HepG2 (cell line): Measurements from ENCODE around the gene DDIT4. TPM values are rescaled to one million over a fixed set of nuclear protein-coding genes. Genes with fewer than 3 reads are reported as not detected.
A peak's percentile ranks its signal among the peaks of the same experiment; 100 is the strongest.

ENCODE experiments used
- ARHGAP35 ChIP-seq: sonication (generic); formaldehyde crosslinking; IDR thresholded peaks from 2 replicates; pipeline ENCODE4 v1.9.0; 2022; ENCODE audit warnings: mild to moderate bottlenecking, inconsistent platforms, moderate library complexity, missing genetic modification reagents, borderline replicate concordance
- ATF6 ChIP-seq: sonication (generic); formaldehyde crosslinking; conservative IDR thresholded peaks from 2 replicates; pipeline ENCODE4 v1.4.0; 2020; ENCODE audit warnings: missing genetic modification reagents
- CREBL2 ChIP-seq: sonication (generic); formaldehyde crosslinking; IDR thresholded peaks from 2 replicates; pipeline ENCODE4 v1.8.1; 2023; ENCODE audit warnings: missing genetic modification reagents, mild to moderate bottlenecking, borderline replicate concordance
- FOXM1 ChIP-seq: sonication (generic); formaldehyde crosslinking; IDR thresholded peaks from 2 replicates; pipeline ENCODE4 v1.5.0; 2020; ENCODE audit warnings: missing genetic modification reagents
- ISX ChIP-seq: sonication (generic); formaldehyde crosslinking; conservative IDR thresholded peaks from 2 replicates; pipeline ENCODE4 v1.5.0; 2020; ENCODE audit warnings: missing genetic modification reagents
- KDM4B ChIP-seq: sonication (generic); formaldehyde crosslinking; IDR thresholded peaks from 2 replicates; pipeline ENCODE4 v1.4.0; 2020; ENCODE audit warnings: missing genetic modification reagents
- RBM39 ChIP-seq: fragments of 200-400 bp; formaldehyde crosslinking; IDR thresholded peaks from one replicate; pipeline ENCODE4 v1.6.1; 2018; ENCODE audit warnings: antibody characterized with exemption, mild to moderate bottlenecking, low read depth, low read length; ENCODE audit not compliant: poor library complexity, severe bottlenecking
- ZC3H4 ChIP-seq: sonication (generic); formaldehyde crosslinking; IDR thresholded peaks from 2 replicates; pipeline ENCODE4 v1.4.0; 2020; ENCODE audit warnings: missing genetic modification reagents, borderline replicate concordance
- ZNF281 ChIP-seq: sonication (generic); formaldehyde crosslinking; IDR thresholded peaks from 2 replicates; pipeline ENCODE4 v1.4.0; 2020; ENCODE audit warnings: missing genetic modification reagents, borderline replicate concordance
- ZNF317 ChIP-seq: sonication (generic); formaldehyde crosslinking; IDR thresholded peaks from 2 replicates; pipeline ENCODE4 v1.5.0; 2020; ENCODE audit warnings: mild to moderate bottlenecking, missing genetic modification reagents
- ZNF547 ChIP-seq: sonication (generic); formaldehyde crosslinking; IDR thresholded peaks from 2 replicates; pipeline ENCODE4 v1.5.1; 2020; ENCODE audit warnings: mild to moderate bottlenecking, missing genetic modification reagents
- ZNF609 ChIP-seq: sonication (generic); formaldehyde crosslinking; IDR thresholded peaks from 2 replicates; pipeline ENCODE4 v1.4.0; 2020; ENCODE audit warnings: mild to moderate bottlenecking, missing genetic modification reagents, borderline replicate concordance
- ZNF639 ChIP-seq: conservative IDR thresholded peaks from 2 replicates; pipeline ENCODE4 v1.6.1; 2018; ENCODE audit warnings: missing genetic modification reagents
- ZSCAN5A ChIP-seq: sonication (generic); formaldehyde crosslinking; IDR thresholded peaks from 2 replicates; pipeline ENCODE4 v1.8.0; 2022; ENCODE audit warnings: mild to moderate bottlenecking, missing genetic modification reagents, borderline replicate concordance
- polyA plus RNA-seq, 8 experiments: library from polyadenylated mRNA; depleted of rRNA in 3 of 8; stranded (reverse) in 7 of 8; unstranded in 1 of 8; fragments of >200 nt; fragmentation: Illumina TruSeq in 4 of 8; extraction: Trizol in 4 of 8; gene quantifications; 2 replicates each; pipeline versions ENCODE4 v1.2.1 to v1.2.3, GENCODE V29; 2011 to 2016; ENCODE audit warnings: low read depth in 4 of 8, missing spikeins in 1 of 8, mixed read lengths in 1 of 8; ENCODE audit not compliant: insufficient read depth in 1 of 8
- total RNA-seq, 5 experiments: library from RNA; depleted of rRNA; stranded (reverse); fragments of >200 nt; fragmentation: Illumina TruSeq; extraction: Trizol; gene quantifications; 2 replicates each; pipeline ENCODE4 v1.2.3, GENCODE V29; 2016; ENCODE audit warnings: low read depth in 1 of 5

Gene DDIT4
- total and polyA plus RNA-seq, 2 of the 13 experiments (the other 11 are each of a cell fraction or from before 2014, with no cell fraction given) = 35.6 to 40.7 TPM

- TF ChIP-seq ZNF639 (0 out of 2 replicates have a peak, but pooled peaks have one; percentile 16), ARHGAP35 (CRISPR knock-in tag) (no peak), ZNF281 (no peak), ATF6 (CRISPR knock-in tag) (no peak), RBM39 (no peak), FOXM1 (no peak), ZNF609 (peak; percentile 63; the same call in 1 of the 2 replicates), ISX (CRISPR knock-in tag) (no peak), ZSCAN5A (peak; percentile 49; the same call in 1 of the 2 replicates), KDM4B (CRISPR knock-in tag) (no peak; the same call in 1 of the 2 replicates), ZNF317 (CRISPR knock-in tag) (no peak), CREBL2 (CRISPR knock-in tag) (0 out of 2 replicates have a peak, but pooled peaks have one; percentile 55), ZC3H4 (CRISPR knock-in tag) (no peak), ZNF547 (no peak)
Observed at GRCh38 chr10:72276421-72277339, 3.0 kb downstream of the DDIT4 start (continued).
